Nephron (organoid): ENCODE data around the gene CNKSR2.

Experiments used
- H3K27ac Mint-ChIP-seq, 3 experiments: 2 replicates each; pipeline ENCODE4 v1.8.0; 2020; ENCODE audit warnings: mixed read lengths in 3 of 3, mild to moderate bottlenecking in 2 of 3, moderate library complexity in 1 of 3
- H3K27me3 Mint-ChIP-seq: 2 replicates; pipeline ENCODE4 v1.8.0; 2021; ENCODE audit warnings: low read depth, mild to moderate bottlenecking, moderate library complexity, mixed read lengths
- H3K36me3 Mint-ChIP-seq: 2 replicates; pipeline ENCODE4 v1.8.0; 2020; ENCODE audit warnings: low read depth, mixed read lengths
- H3K4me1 Mint-ChIP-seq: 2 replicates; pipeline ENCODE4 v1.8.0; 2020; ENCODE audit warnings: mixed read lengths
- H3K4me3 Mint-ChIP-seq, 3 experiments: 2 replicates each; pipeline ENCODE4 v1.8.0; 2020; ENCODE audit warnings: mild to moderate bottlenecking in 3 of 3, mixed read lengths in 3 of 3, moderate library complexity in 2 of 3
- H3K9me3 Mint-ChIP-seq: 2 replicates; pipeline ENCODE4 v1.8.0; 2020; ENCODE audit warnings: mixed read lengths
- TF ChIP-seq, protein P1 (sequence below), 3 experiments: fragments of 200-600 bp; sonication (generic); IDR thresholded peaks; one replicate each; pipeline ENCODE4 v1.5.0; 2021; ENCODE audit warnings: antibody characterized with exemption in 3 of 3; ENCODE audit not compliant: unreplicated experiment in 3 of 3

Gene CNKSR2

DNA sequence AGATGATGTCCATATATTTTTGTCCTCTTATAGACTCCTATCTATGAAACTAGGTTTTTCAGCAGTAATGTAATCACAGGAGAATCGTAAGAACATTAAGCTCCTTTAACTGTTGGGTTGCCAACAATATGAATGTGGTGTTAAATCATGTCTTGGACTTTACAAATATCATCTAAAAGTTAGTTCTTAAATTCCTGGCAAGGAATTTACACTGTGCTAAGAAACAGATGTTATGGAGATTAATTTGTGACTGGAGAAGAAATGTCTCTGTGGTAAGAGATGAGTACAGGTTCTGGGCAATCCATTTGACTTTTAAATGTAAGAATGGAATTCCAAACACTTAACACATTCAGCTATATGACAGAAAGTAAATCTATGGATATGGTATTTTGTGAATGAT lies 34.6 kb downstream of the CNKSR2 start:
- Mint-ChIP-seq H3K36me3 (no peaks in the 10 kb centered on the region), H3K27ac (peak overlapping the region; percentile 8 to 26 (median 9)), H3K4me3 (no peak overlapping the region)

DNA sequence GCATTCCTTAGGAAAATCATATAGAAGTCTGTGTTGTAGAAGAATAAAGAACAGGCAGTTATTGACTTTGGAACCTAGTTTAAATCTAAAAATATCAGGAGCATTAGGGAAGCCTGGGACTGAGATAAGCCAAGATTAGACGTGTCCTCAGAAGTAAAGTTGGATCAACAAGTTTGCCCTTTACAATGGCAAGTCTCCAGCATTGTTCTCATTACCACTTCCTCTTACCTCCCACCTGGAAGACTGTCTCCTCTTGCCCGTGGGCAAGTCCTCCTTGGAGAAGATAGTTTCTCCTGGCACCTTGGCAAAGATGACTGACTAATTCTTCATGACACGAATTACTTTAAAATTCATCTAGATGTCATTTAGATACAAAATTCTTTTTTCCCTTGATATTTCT lies 37.8 kb downstream of the CNKSR2 start:
- no peaks in the 10 kb centered on the region for H3K27me3 Mint-ChIP-seq
- peaks cover 8% of the 10 kb centered on the region for H3K9me3 Mint-ChIP-seq
- H3K4me1 Mint-ChIP-seq: peaks cover 14% of the 10 kb centered on the region
- H3K27ac Mint-ChIP-seq: no peak overlapping the region
- no peaks in the 10 kb centered on the region for H3K36me3 Mint-ChIP-seq
- no peak overlapping the region for H3K4me3 Mint-ChIP-seq
- TF ChIP-seq, protein P1, sequence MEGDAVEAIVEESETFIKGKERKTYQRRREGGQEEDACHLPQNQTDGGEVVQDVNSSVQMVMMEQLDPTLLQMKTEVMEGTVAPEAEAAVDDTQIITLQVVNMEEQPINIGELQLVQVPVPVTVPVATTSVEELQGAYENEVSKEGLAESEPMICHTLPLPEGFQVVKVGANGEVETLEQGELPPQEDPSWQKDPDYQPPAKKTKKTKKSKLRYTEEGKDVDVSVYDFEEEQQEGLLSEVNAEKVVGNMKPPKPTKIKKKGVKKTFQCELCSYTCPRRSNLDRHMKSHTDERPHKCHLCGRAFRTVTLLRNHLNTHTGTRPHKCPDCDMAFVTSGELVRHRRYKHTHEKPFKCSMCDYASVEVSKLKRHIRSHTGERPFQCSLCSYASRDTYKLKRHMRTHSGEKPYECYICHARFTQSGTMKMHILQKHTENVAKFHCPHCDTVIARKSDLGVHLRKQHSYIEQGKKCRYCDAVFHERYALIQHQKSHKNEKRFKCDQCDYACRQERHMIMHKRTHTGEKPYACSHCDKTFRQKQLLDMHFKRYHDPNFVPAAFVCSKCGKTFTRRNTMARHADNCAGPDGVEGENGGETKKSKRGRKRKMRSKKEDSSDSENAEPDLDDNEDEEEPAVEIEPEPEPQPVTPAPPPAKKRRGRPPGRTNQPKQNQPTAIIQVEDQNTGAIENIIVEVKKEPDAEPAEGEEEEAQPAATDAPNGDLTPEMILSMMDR (IDR thresholded peaks at IDR 0.05; ENCODE audit: unreplicated experiment in 3 of 3): no peak

More for the DNA sequence above, 34.6 kb downstream of the CNKSR2 start:
- TF ChIP-seq, protein P1 (IDR thresholded peaks at IDR 0.05; ENCODE audit: unreplicated experiment in 3 of 3): no peak
- H3K4me1 Mint-ChIP-seq: peaks cover 14% of the 10 kb centered on the region
- H3K9me3 Mint-ChIP-seq: no peaks in the 10 kb centered on the region
- H3K27me3 Mint-ChIP-seq: no peaks in the 10 kb centered on the region

DNA sequence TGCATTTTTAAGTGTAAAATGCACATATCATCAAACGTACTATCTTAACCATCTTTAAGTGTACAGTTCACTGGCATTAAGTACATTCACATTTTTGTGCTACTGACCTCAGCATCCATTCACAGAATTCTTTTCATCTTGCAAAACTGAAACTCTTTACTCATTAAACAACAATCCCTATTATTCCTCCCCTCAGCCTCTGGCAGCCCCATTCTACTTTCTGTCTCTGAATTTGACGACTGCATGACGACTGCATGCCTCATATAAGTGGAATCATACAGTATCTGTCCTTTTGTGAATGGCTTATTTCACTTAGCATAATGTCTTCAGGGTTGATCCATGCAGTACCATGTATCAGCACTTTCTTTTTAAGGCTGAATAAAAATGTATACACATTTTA lies 38.7 kb downstream of the CNKSR2 start:
- Mint-ChIP-seq H3K27ac (no peak overlapping the region), H3K4me3 (no peak overlapping the region), H3K27me3 (no peaks in the 10 kb centered on the region), H3K9me3 (peaks cover 9% of the 10 kb centered on the region), H3K36me3 (no peaks in the 10 kb centered on the region), H3K4me1 (peaks cover 14% of the 10 kb centered on the region)
- TF ChIP-seq, protein P1 (IDR thresholded peaks at IDR 0.05; ENCODE audit: unreplicated experiment in 3 of 3): no peak

DNA sequence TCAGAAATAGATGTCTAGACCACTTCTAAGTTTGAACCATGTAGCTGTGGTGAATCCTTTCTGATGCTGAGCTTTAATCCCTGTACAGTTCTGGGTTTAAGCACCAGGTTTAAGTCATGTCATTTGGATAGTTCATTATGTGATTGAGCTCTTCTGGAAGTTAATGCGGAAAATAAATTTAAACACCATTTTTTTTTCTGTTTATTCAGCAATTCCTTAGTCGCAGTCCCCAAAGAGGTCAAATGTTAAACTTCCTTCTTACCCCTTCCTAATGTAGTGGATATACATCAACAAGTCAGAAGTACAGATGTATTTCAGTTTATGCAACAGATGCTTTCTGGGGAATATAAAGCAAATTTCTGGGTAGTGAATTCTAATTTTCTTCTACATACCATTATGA lies 52.9 kb downstream of the CNKSR2 start:
- Mint-ChIP-seq H3K4me1 (no peaks in the 10 kb centered on the region), H3K27ac (no peak overlapping the region), H3K4me3 (no peak overlapping the region), H3K36me3 (no peaks in the 10 kb centered on the region), H3K9me3 (no peaks in the 10 kb centered on the region), H3K27me3 (no peaks in the 10 kb centered on the region)
- TF ChIP-seq, protein P1 (IDR thresholded peaks at IDR 0.05; ENCODE audit: unreplicated experiment in 3 of 3): no peak

DNA sequence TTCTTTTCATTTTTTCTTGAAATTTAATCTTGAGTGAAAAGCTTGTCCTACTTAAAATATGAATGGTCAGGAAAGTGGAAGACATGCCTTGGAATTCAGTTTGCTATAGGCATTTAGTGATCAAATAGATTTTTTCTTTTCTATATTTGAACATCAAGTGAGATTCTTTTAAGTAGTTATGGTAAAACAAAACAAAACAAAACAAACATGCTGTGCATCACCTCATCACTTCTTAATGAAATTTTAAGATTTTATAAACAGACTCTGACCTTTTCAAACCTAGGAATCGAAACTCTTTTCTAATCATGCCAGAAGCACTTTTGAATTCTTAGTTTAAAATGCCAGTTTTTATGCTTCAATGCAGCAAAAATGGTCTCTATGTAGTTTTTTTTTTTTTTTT lies 62.8 kb downstream of the CNKSR2 start:
- TF ChIP-seq, protein P1 (IDR thresholded peaks at IDR 0.05; ENCODE audit: unreplicated experiment in 3 of 3): no peak
- Mint-ChIP-seq H3K4me3 (no peak overlapping the region), H3K4me1 (no peaks in the 10 kb centered on the region), H3K27me3 (no peaks in the 10 kb centered on the region), H3K36me3 (no peaks in the 10 kb centered on the region), H3K27ac (no peak overlapping the region), H3K9me3 (no peaks in the 10 kb centered on the region)

DNA sequence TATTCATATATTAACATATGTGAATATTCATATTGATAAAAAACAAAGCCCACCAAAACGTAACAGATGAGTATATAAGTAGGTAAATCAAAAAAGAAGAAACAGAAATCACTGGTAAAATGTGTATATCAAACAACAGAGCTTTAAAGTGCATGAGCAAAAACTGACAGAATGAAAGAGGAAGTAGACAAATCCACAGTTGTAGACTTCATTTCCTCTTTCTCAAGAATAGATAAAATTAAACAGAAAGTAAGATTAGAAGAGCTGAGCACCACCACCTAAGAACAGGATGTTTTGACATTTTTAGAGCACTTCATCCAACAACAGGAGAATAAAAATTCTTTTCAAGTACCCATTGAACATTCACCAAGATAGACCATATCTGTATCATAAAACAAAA lies 64.6 kb downstream of the CNKSR2 start:
- H3K36me3 Mint-ChIP-seq: no peaks in the 10 kb centered on the region
- no peaks in the 10 kb centered on the region for H3K27me3 Mint-ChIP-seq
- TF ChIP-seq, protein P1 (IDR thresholded peaks at IDR 0.05; ENCODE audit: unreplicated experiment in 3 of 3): no peak
- no peaks in the 10 kb centered on the region for H3K4me1 Mint-ChIP-seq
- no peaks in the 10 kb centered on the region for H3K9me3 Mint-ChIP-seq
- no peak overlapping the region for H3K27ac Mint-ChIP-seq
- no peak overlapping the region for H3K4me3 Mint-ChIP-seq
